ENCODE data around the gene STK32C. TPM values are rescaled to one million over a fixed set of nuclear protein-coding genes. Genes with fewer than 3 reads are reported as not detected.

The STK32C gene
- total and polyA plus RNA-seq, 2 of the 4 experiments (the other 2 are of a cell fraction), result 5.0 to 8.3 TPM

DNA sequence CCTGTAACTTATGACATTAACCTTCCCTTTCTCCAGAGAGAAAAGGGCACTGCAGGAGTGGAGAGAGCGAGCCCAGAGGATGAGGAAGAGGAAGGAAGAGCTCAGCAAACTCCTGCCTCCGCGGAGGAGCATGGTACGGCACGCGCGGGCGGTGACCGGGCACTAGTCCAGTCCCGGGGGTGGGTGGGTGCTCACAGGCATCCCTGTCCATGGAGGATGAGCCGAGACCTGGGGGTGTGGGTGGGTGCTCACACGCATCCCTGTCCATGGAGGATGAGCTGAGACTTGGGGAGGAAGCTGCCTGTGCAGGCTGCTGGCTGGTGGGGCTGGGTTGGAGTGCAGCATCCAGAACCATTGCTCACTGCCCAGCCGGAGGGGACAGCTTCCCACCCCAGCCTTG lies 48.0 kb upstream of the STK32C start:
- Histone ChIP-seq H2BK20ac (ENCODE audit: low read depth, low read length) (no peak overlapping the region), H4K5ac (ENCODE audit: low read depth, low read length) (no peak overlapping the region), H3K18ac (ENCODE audit: low read depth, low read length) (no peak overlapping the region), H4K20me1 (ENCODE audit: insufficient read depth, low read length) (no peaks in the 10 kb centered on the region; the same call in 1 of the 2 replicates), H3K9ac (ENCODE audit: low read depth, low read length) (no peak overlapping the region), H2AFZ (replicated peaks; ENCODE audit: low read length, poor library complexity) (no peak overlapping the region), H2BK120ac (ENCODE audit: low read depth, low read length) (no peak overlapping the region), H3K9me3 (ENCODE audit: control insufficient read depth, insufficient read depth, low read length) (no peaks in the 10 kb centered on the region), H4K8ac (ENCODE audit: low read depth in 2 of 2, low read length in 2 of 2) (no peak overlapping the region), H3K4me2 (ENCODE audit: low read depth, low read length) (no peak overlapping the region), H2AK9ac (replicated peaks; ENCODE audit: low read depth, low read length, poor library complexity) (no peak overlapping the region), H2BK5ac (ENCODE audit: low read depth, low read length, poor library complexity, severe bottlenecking) (no peak overlapping the region), H4K91ac (ENCODE audit: insufficient read depth, low read depth, low read length) (no peak overlapping the region), H2AK5ac (ENCODE audit: low read depth, low read length) (no peak overlapping the region), H3K27ac (ENCODE audit: insufficient read depth, low read length) (no peak overlapping the region), H3K27me3 (ENCODE audit: control insufficient read depth, insufficient read depth, low read length) (no peaks in the 10 kb centered on the region), H3K4me3 (ENCODE audit: insufficient read depth, low read depth, low read length) (no peak overlapping the region), H3K9me1 (ENCODE audit: insufficient read depth, low read length) (no peaks in the 10 kb centered on the region), H3K56ac (ENCODE audit: extremely low read depth, insufficient read depth, low read length) (no peak overlapping the region), H3K36me3 (ENCODE audit: control insufficient read depth, insufficient read depth, low read length) (peaks cover 2% of the 10 kb centered on the region; the same call in 1 of the 2 replicates), H2BK15ac (ENCODE audit: low read depth, low read length) (no peak overlapping the region), H3K4me1 (ENCODE audit: control insufficient read depth, insufficient read depth, low read length) (no peaks in the 10 kb centered on the region), H3K14ac (replicated peaks; ENCODE audit: low read depth, low read length) (no peak overlapping the region), H3K4ac (ENCODE audit: low read depth, low read length) (no peak overlapping the region), H3K79me1 (ENCODE audit: low read depth in 1 of 2, low read length in 2 of 2) (no peaks in the 10 kb centered on the region), H3K23ac (ENCODE audit: low read depth, low read length) (no peak overlapping the region)
- ChIA-PET POLR2A (ENCODE audit: unreplicated experiment) (no interaction called here), CTCF (no interaction called here)
- in situ Hi-C loops (cut with MboI; ENCODE audit: low sequenced_read_pairs) (no loop called here), intact Hi-C loops (cut with micrococcal nuclease) (no loop called here), dilution Hi-C loops (cut with HindIII; ENCODE audit: low sequenced_read_pairs, unreplicated experiment) (no loop called here)
- no TSS peak for BruUV-seq (replicated peaks)
- ATAC-seq (ENCODE audit: low read depth) (no peak), DNase-seq (no peak)
- 83% methylated on average over 2 of the region's 13 CpGs; no CpG with 5 or more reads in 1 of the 2 experiments for WGBS, 2 experiments (ENCODE audit: extremely low coverage in 2 of 2, insufficient read length in 1 of 2)
- no peak for TF ChIP-seq NFE2L2 (IDR thresholded peaks at IDR 0.05; ENCODE audit: low read depth, low read length)
